GM12878 (cell line): ENCODE measurements around the gene GRAMD2B. TPM values are rescaled to one million over a fixed set of nuclear protein-coding genes. Genes with fewer than 3 reads are reported as not detected.

Experiments
- ATF3 ChIP-seq: IDR thresholded peaks from 2 replicates; pipeline ENCODE4 v1.6.1; 2011; ENCODE audit warnings: low read depth, mild to moderate bottlenecking, low read length, moderate library complexity, borderline replicate concordance; ENCODE audit errors: extremely low read depth
- BCLAF1 ChIP-seq: fragments of 450-650 bp; IDR thresholded peaks from 2 replicates; pipeline ENCODE4 v1.6.1; 2017; ENCODE audit warnings: antibody characterized with exemption, mild to moderate bottlenecking, moderate library complexity
- BHLHE40 ChIP-seq, 2 experiments: fragments of 450-650 bp in 1 of 2; IDR thresholded peaks; 2 replicates each; pipeline ENCODE4 v1.6.1; 2011 to 2017; ENCODE audit warnings: low read depth in 2 of 2, borderline replicate concordance in 1 of 2, improper control_type of control experiment in 1 of 2, low read length in 1 of 2, mild to moderate bottlenecking in 1 of 2
- CHD1 ChIP-seq: IDR thresholded peaks from 2 replicates; pipeline ENCODE4 v1.6.1; 2012; ENCODE audit warnings: low read depth, low read length, improper control_type of control experiment
- IKZF2 ChIP-seq, 2 experiments: fragments of 450-650 bp; IDR thresholded peaks; 2 replicates each; pipeline ENCODE4 v1.6.1; 2017; ENCODE audit warnings: mild to moderate bottlenecking in 2 of 2, moderate library complexity in 2 of 2
- MTA3 ChIP-seq: IDR thresholded peaks from 2 replicates; pipeline ENCODE4 v1.6.1; 2012; ENCODE audit warnings: low read length, inconsistent platforms, borderline replicate concordance
- NFYB ChIP-seq: IDR thresholded peaks from 2 replicates; pipeline ENCODE4 v1.6.1; 2011; ENCODE audit warnings: low read depth, mild to moderate bottlenecking, low read length, improper control_type of control experiment, moderate library complexity; ENCODE audit not compliant: insufficient read depth
- NR2C1 ChIP-seq: fragments of 450-650 bp; IDR thresholded peaks from 2 replicates; pipeline ENCODE4 v1.6.1; 2017; ENCODE audit warnings: antibody characterized with exemption, mild to moderate bottlenecking, moderate library complexity
- NR2C2 ChIP-seq: IDR thresholded peaks from 2 replicates; pipeline ENCODE4 v1.6.1; 2011; ENCODE audit warnings: borderline replicate concordance, low read depth; ENCODE audit not compliant: control insufficient read depth, insufficient read length
- PBX3 ChIP-seq: IDR thresholded peaks from 2 replicates; pipeline ENCODE4 v1.6.1; 2011; ENCODE audit warnings: mild to moderate bottlenecking, low read depth, low read length, moderate library complexity; ENCODE audit not compliant: insufficient replicate concordance
- POLR2AphosphoS2 ChIP-seq: IDR thresholded peaks from 2 replicates; pipeline ENCODE4 v1.6.1; 2011; ENCODE audit warnings: low read depth, mild to moderate bottlenecking, low read length, improper control_type of control experiment, moderate library complexity
- POU2F2 ChIP-seq: IDR thresholded peaks from 3 replicates; pipeline ENCODE4 v1.6.1; 2011; ENCODE audit warnings: low read depth, mild to moderate bottlenecking, low read length, borderline replicate concordance
- PRDM15 ChIP-seq: fragments of 450-650 bp; formaldehyde crosslinking; IDR thresholded peaks from 2 replicates; pipeline ENCODE4 v1.4.0; 2020; ENCODE audit warnings: mild to moderate bottlenecking, moderate library complexity
- TCF12 ChIP-seq: IDR thresholded peaks from 2 replicates; pipeline ENCODE4 v1.6.1; 2011; ENCODE audit warnings: low read depth, mild to moderate bottlenecking, low read length
- ZBED1 ChIP-seq: IDR thresholded peaks from 2 replicates; pipeline ENCODE4 v1.6.1; 2016; ENCODE audit warnings: borderline replicate concordance
- polyA plus RNA-seq, 11 experiments: library from polyadenylated mRNA; depleted of rRNA in 4 of 11; unstranded in 6 of 11; stranded (reverse) in 5 of 11; fragments of >200 nt; fragmentation: Nextera tagmentation in 4 of 11; fragmentation: Illumina TruSeq in 1 of 11; extraction: Ambion mirVana in 4 of 11; extraction: Trizol in 1 of 11; gene quantifications; 1 replicate in 1 of 11; 2 replicates in 10 of 11; pipeline versions ENCODE4 v1.2.1 to v1.2.3, GENCODE V29; 2011 to 2016; ENCODE audit warnings: inconsistent platforms in 2 of 11, missing spikeins in 2 of 11, low read depth in 1 of 11
- total RNA-seq, 4 experiments: library from RNA; depleted of rRNA in 3 of 4; stranded (reverse); fragments of >200 nt in 3 of 4; fragmentation: Illumina TruSeq in 1 of 4; extraction: Trizol in 1 of 4; gene quantifications; 2 replicates each; pipeline versions ENCODE4 v1.2.1 to v1.2.3, GENCODE V29; 2013 to 2021

Gene GRAMD2B
- total and polyA plus RNA-seq, 10 of the 15 experiments (the other 5 are each of a cell fraction or from before 2014, with no cell fraction given) = 1.9 to 21.5 (median 8.4) TPM

GRCh38 chr5:126449751-126450271 is 26.6 kb downstream of the GRAMD2B start (continued):
- TF ChIP-seq PRDM15 (no peak), NR2C2 (no peak), PBX3 (no peak), POU2F2 (peak; percentile 28; the same call in 1 of the 3 replicates), TCF12 (no peak), BHLHE40 (IDR thresholded peaks at IDR 0.05; ENCODE audit: borderline replicate concordance in 1 of 2, low read depth in 2 of 2, low read length in 1 of 2) (peak; percentile 83 to 86), ZBED1 (0 out of 2 replicates have a peak, but pooled peaks have one; percentile 45), CHD1 (no peak), BCLAF1 (no peak), ATF3 (no peak), IKZF2 (IDR thresholded peaks at IDR 0.05) (peak; percentile 72 to 81), MTA3 (no peak; the same call in 1 of the 2 replicates), NFYB (no peak), NR2C1 (no peak), POLR2AphosphoS2 (no peak)
- TF ChIP-seq, all 136 proteins: peak for 29
